ENCODE measurements around the gene TMEM88.
A peak's percentile ranks its signal among the peaks of the same experiment; 100 is the strongest.

The TMEM88 gene

DNA sequence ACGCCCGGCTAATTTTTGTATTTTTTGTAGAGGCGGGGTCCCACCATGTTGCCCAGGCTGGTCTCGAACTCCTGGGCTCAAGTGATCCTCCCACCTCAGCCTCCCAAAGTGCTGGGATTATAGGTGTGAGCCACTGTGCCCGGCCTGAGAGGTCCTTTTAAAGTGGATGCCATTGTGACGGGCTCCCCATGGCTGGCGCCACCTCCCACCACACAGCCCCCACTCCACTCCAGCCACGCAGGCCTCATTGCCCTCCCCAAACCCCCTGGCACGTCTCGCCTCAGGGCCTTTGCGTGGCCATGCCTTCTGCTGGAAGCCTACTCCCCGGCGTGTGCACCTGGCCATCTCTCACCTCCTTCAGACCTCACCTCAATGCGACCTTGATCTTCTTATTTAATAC, 32.7 kb upstream of the TMEM88 start:
- H3K36me3 Mint-ChIP-seq (ENCODE audit: insufficient read depth), result peaks cover 3% of the 10 kb centered on the region
- DNase-seq (no peak), ATAC-seq (replicated peaks) (no peak)
- no peak overlapping the region for H3K27ac Mint-ChIP-seq
- no peak overlapping the region for H3K4me3 Mint-ChIP-seq
- H3K9me3 Mint-ChIP-seq, result no peaks in the 10 kb centered on the region
- peaks cover 13 to 24% of the 10 kb centered on the region in 2 donors for H3K27me3 Mint-ChIP-seq
- no peaks in the 10 kb centered on the region for H3K4me1 Mint-ChIP-seq (ENCODE audit: low read depth in 2 of 2)

DNA sequence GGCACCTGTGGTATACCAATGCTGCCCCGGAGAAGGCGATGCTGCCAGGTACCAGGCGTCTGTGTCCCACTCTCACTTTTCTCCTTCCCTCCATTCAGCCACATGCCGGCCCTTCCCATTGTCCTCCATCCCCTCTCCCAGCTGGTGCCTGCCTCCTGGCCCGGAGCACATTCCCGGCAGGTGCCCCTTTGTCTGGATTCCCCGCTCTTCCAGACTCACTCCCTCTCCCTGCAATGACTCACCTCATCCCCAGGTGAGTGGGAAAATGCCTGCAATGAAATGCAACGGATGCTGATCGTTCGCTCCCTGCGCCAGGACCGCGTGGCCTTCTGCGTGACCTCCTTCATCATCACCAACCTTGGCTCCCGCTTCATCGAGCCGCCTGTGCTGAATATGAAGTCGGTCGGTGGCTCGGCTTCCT, 31.3 kb upstream of the TMEM88 start:
- H3K9me3 Mint-ChIP-seq, result no peaks in the 10 kb centered on the region
- H3K4me1 Mint-ChIP-seq (ENCODE audit: low read depth in 2 of 2), result no peaks in the 10 kb centered on the region
- H3K27ac Mint-ChIP-seq, result no peak overlapping the region
- H3K4me3 Mint-ChIP-seq, result no peak overlapping the region
- DNase-seq, result no peak
- peaks cover 13 to 29% of the 10 kb centered on the region in 2 donors for H3K27me3 Mint-ChIP-seq
- ATAC-seq (replicated peaks), result no peak
- peaks cover 3% of the 10 kb centered on the region for H3K36me3 Mint-ChIP-seq (ENCODE audit: insufficient read depth)

DNA sequence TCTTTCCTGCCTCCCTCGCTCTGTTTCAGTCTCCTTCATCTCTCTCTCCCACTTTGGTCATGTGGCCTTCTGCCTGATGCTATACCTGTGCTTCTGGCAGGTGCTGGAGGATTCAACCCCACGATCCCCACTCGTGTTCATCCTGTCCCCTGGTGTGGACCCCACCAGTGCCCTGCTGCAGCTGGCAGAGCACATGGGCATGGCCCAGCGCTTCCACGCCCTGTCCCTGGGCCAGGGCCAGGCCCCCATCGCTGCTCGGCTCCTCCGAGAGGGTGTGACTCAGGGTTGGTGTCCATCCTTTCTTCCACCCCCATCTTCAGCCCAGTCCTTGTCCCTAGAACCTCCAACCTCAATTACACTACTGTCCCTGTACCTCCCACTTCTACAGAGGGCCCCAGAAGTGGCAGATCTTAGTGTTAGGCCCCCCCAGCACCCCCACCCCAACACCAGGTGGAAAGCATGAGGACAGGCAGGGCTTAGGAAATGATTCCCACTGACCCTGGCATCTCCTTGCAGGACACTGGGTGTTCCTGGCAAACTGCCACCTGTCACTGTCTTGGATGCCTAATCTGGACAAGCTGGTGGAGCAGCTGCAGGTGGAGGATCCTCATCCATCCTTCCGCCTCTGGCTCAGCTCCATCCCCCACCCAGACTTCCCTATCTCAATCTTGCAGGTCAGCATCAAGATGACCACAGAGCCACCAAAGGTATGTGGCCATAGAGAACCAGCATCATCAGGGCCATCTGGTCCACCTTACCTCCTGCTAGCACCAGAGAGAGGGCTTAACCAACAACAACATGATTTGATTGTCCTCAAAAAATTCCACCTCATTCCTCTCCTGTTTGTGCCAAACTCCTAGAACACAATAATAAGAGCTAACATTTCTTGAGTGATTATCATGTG, 30.6 kb upstream of the TMEM88 start:
- no peak overlapping the region for H3K27ac Mint-ChIP-seq
- ATAC-seq (replicated peaks) (no peak), DNase-seq (no peak)
- H3K9me3 Mint-ChIP-seq, result no peaks in the 10 kb centered on the region
- peaks cover 3% of the 10 kb centered on the region for H3K36me3 Mint-ChIP-seq (ENCODE audit: insufficient read depth)
- H3K27me3 Mint-ChIP-seq, result peaks cover 16 to 34% of the 10 kb centered on the region in 2 donors
- no peak overlapping the region for H3K4me3 Mint-ChIP-seq
- H3K4me1 Mint-ChIP-seq (ENCODE audit: low read depth in 2 of 2), result no peaks in the 10 kb centered on the region

DNA sequence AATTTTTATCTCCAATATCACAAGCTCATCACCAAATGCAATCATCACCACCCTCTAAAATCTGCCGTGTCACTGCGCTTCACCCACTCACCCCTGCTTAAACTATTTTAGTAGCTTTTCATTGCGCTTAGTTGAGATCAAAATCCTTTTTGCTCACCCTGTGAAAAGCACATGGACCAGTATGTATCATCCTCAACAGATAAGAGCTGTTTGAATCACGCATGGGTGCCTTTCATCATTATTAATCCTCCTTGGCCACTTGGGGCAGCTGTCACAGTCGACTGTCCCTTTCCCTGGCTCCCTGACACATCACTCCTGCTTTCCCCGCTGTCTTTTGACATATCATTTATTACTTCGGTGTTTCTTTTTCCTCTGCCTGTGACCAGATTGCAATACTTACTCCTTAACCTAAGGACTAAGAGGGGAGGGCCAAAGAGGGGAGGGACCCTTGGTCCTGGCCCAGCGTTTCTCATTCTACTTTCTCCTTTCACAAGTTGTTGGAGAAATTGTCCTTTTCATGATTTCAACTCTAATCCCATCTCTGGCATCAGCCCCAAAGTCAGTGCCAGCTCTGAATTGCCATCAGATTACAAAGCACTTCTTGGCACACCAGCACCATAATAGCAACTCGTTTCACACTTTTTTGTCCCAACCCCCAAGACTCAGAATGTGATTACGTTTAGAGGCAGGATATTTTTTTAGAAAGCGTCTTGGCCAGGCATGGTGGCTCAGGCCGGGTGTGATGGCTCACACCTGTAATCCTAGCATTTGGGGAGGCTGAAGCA, 29.5 kb upstream of the TMEM88 start:
- no peaks in the 10 kb centered on the region for H3K9me3 Mint-ChIP-seq
- H3K4me1 Mint-ChIP-seq (ENCODE audit: low read depth in 2 of 2), result no peaks in the 10 kb centered on the region
- peaks cover 3% of the 10 kb centered on the region for H3K36me3 Mint-ChIP-seq (ENCODE audit: insufficient read depth)
- DNase-seq, result no peak
- H3K27ac Mint-ChIP-seq, result no peak overlapping the region
- H3K4me3 Mint-ChIP-seq, result no peak overlapping the region
- ATAC-seq (replicated peaks), result no peak
- peaks cover 20 to 42% of the 10 kb centered on the region in 2 donors for H3K27me3 Mint-ChIP-seq

DNA sequence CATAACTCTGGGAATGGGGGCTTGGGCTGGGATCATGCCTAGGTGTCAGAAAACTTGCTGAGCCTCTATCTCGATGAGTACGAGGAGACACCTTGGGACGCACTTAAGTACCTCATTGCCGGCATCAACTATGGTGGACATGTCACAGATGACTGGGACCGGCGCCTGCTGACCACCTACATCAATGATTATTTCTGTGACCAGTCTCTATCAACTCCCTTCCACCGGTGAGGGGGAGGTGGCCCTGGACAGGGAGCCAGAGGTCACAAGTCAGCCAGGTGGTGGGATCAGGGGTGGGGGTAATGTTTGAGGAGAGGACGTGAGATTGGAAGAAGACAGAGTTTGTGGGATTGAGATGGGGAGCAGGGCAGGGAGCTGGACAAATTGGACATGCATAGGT, 24.2 kb upstream of the TMEM88 start:
- Mint-ChIP-seq H3K27ac (no peak overlapping the region), H3K9me3 (no peaks in the 10 kb centered on the region), H3K36me3 (ENCODE audit: insufficient read depth) (peaks cover 25% of the 10 kb centered on the region), H3K4me1 (ENCODE audit: low read depth in 2 of 2) (peaks cover 14 to 15% of the 10 kb centered on the region in 2 donors), H3K4me3 (no peak overlapping the region), H3K27me3 (peaks cover 18 to 56% of the 10 kb centered on the region in 2 donors)
- DNase-seq (no peak), ATAC-seq (replicated peaks) (no peak)

DNA sequence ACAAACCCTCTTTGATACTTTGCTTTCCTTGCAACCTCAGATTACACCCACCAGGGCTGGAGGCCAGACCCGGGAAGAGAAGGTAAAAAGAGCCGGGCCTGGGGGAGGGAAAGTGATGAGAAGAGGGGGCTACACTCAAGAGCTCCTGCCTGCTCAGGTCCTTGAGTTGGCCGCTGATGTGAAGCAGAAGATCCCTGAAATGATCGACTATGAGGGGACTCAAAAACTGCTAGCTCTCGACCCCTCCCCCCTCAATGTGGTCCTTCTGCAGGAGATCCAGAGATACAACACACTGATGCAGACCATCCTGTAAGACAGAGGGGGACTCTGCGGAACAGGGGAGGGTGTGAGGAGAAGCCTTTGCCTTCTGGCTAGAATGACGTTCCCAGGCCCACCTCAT, 23.6 kb upstream of the TMEM88 start:
- DNase-seq (no peak), ATAC-seq (replicated peaks) (no peak)
- Mint-ChIP-seq H3K27ac (no peak overlapping the region), H3K9me3 (no peaks in the 10 kb centered on the region), H3K36me3 (ENCODE audit: insufficient read depth) (peaks cover 31% of the 10 kb centered on the region), H3K4me1 (ENCODE audit: low read depth in 2 of 2) (peaks cover 18 to 19% of the 10 kb centered on the region in 2 donors), H3K4me3 (no peak overlapping the region), H3K27me3 (peaks cover 18 to 56% of the 10 kb centered on the region in 2 donors)

DNA sequence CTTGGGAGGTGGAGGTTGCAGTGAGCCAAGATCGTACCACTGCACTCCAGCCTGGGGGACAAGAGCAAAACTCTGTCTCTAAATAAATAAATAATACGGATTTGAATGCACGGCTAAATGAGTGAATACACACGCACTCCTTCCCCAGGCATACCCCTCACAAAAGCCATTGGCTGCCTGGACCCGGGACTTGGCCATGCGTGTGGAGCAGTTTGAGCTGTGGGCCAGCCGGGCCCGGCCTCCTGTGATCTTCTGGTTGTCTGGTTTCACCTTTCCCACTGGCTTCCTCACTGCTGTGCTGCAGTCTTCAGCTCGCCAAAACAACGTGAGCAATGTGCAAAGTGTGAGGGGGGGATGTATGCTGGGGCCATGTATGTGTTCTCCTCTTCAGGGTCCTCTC, 22.4 kb upstream of the TMEM88 start:
- Mint-ChIP-seq H3K4me1 (ENCODE audit: low read depth in 2 of 2) (peaks cover 30 to 31% of the 10 kb centered on the region in 2 donors), H3K4me3 (no peak overlapping the region), H3K36me3 (ENCODE audit: insufficient read depth) (peaks cover 40% of the 10 kb centered on the region), H3K27ac (no peak overlapping the region), H3K9me3 (no peaks in the 10 kb centered on the region), H3K27me3 (peaks cover 12 to 47% of the 10 kb centered on the region in 2 donors)
- no peak for ATAC-seq (replicated peaks)
- no peak for DNase-seq

DNA sequence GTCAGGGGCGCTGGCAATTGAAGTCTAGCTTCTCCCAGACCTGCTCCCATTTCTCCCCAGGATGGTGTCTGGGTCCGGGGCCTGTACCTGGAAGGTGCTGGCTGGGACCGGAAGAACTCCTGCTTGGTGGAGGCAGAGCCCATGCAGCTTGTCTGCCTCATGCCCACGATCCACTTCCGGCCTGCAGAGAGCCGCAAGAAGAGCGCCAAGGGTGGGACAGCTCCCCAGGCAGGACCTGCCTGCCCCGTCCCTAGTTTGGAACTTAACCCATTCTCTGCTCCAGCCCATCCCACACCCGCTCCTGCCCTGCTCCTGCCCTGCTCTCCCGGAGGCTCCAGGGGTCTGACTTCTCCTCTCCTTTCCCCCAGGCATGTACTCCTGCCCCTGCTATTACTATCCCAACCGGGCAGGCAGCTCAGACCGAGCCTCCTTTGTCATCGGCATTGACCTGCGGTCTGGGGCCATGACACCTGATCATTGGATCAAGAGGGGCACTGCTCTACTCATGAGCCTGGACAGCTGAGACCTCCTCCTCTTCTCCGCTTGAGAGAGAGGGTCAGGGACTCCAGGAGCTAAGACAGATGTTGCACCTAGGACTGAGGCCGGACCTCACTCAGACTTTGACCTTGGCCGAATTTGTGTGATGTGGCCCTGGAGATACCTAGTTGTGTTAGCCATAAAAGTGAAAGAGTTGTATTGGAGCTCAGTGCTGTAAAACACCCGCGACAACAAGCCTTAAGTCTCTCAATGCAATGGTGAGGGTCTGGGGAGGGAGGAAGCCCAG, 21.7 kb upstream of the TMEM88 start:
- no peaks in the 10 kb centered on the region for H3K9me3 Mint-ChIP-seq
- peaks cover 12 to 45% of the 10 kb centered on the region in 2 donors for H3K27me3 Mint-ChIP-seq
- ATAC-seq (replicated peaks), result no peak
- DNase-seq, result no peak
- peak overlapping the region; percentile 89 to 93 for H3K4me3 Mint-ChIP-seq
- peaks cover 40% of the 10 kb centered on the region for H3K36me3 Mint-ChIP-seq (ENCODE audit: insufficient read depth)
- H3K27ac Mint-ChIP-seq, result peak overlapping the region; percentile 99
- H3K4me1 Mint-ChIP-seq (ENCODE audit: low read depth in 2 of 2), result peaks cover 34 to 35% of the 10 kb centered on the region in 2 donors

DNA sequence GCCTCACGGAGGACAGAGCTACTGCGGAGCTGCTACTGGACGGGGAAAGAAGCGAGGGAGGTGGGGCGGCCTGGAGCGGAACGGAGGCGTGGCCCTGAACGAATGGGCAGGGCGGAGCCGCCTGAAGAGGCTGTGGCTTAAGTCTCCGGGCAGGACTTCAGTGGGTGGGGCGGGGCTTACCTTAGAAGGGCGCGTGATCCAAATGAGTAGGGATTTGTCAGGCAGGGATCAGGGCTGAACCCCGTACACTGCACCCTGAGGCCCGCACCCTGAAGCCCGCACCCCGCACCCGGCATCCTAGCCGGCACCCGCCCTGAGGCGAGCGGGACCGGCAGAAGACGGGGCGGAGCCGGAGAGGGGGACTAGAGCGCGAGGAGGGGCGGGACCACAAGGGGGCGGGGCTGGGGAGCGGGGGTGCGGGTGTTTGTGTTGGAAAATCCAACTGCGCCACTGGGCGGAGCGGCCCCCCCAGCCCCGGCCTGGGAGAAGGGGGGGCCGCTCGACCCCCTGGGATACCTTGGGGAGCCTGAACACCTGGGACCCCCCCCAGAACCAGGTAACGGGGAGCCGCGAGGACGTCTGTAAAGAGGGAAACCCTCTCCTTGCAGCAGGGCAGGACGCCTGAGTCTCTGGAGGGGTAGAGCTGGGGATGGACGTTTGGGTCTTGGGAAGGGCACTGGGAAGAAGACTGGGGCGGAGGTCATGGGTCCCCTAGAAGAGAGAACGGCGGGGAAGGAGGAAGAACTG, 20.9 kb upstream of the TMEM88 start, which contains the start of gene KDM6B:
Gene KDM6B (plus strand): TSS at position 423 of the 747 bp plus-strand sequence. CDS start 11,338 bp downstream, outside the sequence.
- H3K4me3 Mint-ChIP-seq, result peak within 1 kb of the TSS; percentile 89 to 93
- peaks cover 44% of the 10 kb centered on the region for H3K36me3 Mint-ChIP-seq (ENCODE audit: insufficient read depth)
- H3K9me3 Mint-ChIP-seq, result no peaks in the 10 kb centered on the region
- peak within 1 kb of the TSS; percentile 99 for H3K27ac Mint-ChIP-seq
- H3K4me1 Mint-ChIP-seq (ENCODE audit: low read depth in 2 of 2), result peaks cover 41% of the 10 kb centered on the region in 2 donors
- H3K27me3 Mint-ChIP-seq, result peaks cover 12 to 43% of the 10 kb centered on the region in 2 donors
- DNase-seq, result peak; percentile 80 to 89 (median 84)
- ATAC-seq (replicated peaks), result peak; percentile 45

DNA sequence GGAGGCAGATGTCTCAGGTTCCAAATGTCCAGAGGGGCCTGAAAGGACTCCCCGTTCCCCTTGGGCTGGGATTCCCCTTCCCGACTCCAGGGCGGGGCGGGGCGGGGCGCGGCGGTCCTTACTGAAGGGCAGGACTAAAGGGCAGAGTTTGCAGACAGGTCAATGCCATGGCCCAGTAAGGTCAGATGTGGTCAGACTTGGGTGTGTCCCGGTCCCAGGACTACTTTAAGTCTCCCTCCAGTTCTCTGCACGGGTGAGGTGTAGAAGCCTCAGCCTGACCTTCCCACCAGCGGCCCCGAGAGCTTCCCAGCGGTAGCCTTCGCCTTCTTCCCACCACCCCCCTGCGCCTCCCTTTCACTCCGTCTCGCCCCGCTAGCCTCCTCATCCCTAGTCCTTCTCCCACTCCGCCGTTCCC, 20.3 kb upstream of the TMEM88 start:
- H3K36me3 Mint-ChIP-seq (ENCODE audit: insufficient read depth), result peaks cover 48% of the 10 kb centered on the region
- H3K27me3 Mint-ChIP-seq, result peaks cover 7 to 37% of the 10 kb centered on the region in 2 donors
- DNase-seq, result no peak
- peak overlapping the region; percentile 89 to 93 for H3K4me3 Mint-ChIP-seq
- peak overlapping the region; percentile 99 for H3K27ac Mint-ChIP-seq
- peak; percentile 9 for ATAC-seq (replicated peaks)
- H3K4me1 Mint-ChIP-seq (ENCODE audit: low read depth in 2 of 2), result peaks cover 45% of the 10 kb centered on the region in 2 donors
- H3K9me3 Mint-ChIP-seq, result no peaks in the 10 kb centered on the region

DNA sequence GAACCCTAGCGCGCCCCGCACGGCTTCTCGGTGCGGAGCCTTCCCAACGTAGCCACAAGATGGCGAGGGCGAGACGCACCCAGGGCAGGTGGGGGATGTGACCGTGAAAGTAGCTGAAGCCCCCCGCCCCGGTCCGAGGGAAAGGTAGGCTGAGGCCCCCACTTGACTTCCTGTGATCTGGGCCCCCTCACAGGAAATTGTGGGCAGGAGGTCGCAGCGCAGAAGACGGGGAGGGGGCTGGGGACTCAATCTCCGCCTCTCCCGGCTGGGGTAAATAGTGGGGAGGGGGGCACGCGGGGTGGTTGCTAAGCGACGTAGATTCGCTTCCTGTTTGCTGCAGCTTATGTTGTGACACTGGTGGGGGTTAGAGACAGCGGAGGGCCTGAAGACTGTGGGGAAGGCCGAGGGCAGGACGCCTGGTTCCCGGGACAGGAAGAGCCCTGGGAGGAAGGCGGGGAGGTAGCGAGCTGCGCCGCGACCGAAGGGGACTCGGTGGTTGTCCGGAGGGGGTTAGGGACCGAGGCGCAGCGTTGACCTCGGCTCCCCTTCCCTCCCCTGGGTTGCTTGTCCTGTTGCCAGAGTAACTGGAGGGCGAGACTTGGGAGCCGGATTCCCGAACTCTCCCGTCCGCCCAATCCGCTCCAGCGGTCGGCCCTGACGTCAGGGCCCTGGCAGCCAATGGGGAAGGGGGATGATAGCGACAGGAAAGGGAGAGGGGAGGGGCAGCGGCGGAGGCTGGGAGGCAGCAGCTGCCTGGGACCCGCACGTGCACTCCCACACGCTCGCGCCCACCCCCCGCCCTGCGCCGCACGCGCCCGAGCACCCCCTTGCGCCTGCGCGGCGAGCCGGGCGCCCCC, 19.7 kb upstream of the TMEM88 start:
- peak overlapping the region; percentile 89 to 93 for H3K4me3 Mint-ChIP-seq
- peaks cover 48 to 49% of the 10 kb centered on the region in 2 donors for H3K4me1 Mint-ChIP-seq (ENCODE audit: low read depth in 2 of 2)
- ATAC-seq (replicated peaks) (peak; percentile 60), DNase-seq (peak; percentile 81 to 86 (median 86))
- H3K36me3 Mint-ChIP-seq (ENCODE audit: insufficient read depth), result peaks cover 52% of the 10 kb centered on the region
- peak overlapping the region; percentile 99 for H3K27ac Mint-ChIP-seq
- H3K9me3 Mint-ChIP-seq, result no peaks in the 10 kb centered on the region
- H3K27me3 Mint-ChIP-seq, result peaks cover 6 to 34% of the 10 kb centered on the region in 2 donors

Data from effector memory CD8-positive, alpha-beta T cell (primary cell).